ENCODE results near the gene RPS6KL1. TPM values are rescaled to one million over a fixed set of nuclear protein-coding genes. Genes with fewer than 3 reads are reported as not detected.

Gene RPS6KL1
- total RNA-seq, 1 experiment from 2014 or later: 9.8 TPM

DNA sequence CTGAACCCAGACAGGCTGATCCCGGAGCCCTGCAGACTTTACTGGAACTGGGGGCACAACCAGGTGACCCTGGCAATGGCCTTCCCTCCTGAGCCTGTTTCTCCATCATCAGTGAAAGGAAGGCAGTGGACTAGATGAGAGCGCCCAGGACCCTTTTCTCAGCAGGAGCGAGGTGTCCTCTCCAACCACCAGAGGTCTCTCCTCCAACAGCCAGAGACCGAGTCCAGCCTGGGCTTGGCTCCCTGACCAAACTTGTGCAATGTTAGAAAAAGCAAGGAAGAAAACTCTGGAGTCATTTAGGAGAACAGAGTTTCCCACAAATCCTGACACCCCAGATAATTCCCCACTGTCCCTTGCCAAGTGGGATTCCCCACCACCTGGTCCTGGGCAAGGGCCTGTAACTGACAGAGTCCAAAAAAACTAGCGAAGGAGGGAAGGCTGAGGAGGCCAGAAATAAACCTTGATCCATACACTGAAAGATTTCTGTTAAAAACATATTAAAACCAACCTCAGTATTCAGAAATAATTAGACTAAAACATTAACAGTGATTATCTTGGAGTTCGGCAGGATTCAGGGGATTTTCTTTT lies 9.0 kb downstream of the RPS6KL1 start:
- intact Hi-C loops (cut with micrococcal nuclease; ENCODE audit: unreplicated experiment): loop anchor here (1.0 to 2.0 kb wide), 2 partner anchors 174 to 389 kb away; no protein-coding TSS in a partner anchor
- POLR2A ChIA-PET: no interaction called here

DNA sequence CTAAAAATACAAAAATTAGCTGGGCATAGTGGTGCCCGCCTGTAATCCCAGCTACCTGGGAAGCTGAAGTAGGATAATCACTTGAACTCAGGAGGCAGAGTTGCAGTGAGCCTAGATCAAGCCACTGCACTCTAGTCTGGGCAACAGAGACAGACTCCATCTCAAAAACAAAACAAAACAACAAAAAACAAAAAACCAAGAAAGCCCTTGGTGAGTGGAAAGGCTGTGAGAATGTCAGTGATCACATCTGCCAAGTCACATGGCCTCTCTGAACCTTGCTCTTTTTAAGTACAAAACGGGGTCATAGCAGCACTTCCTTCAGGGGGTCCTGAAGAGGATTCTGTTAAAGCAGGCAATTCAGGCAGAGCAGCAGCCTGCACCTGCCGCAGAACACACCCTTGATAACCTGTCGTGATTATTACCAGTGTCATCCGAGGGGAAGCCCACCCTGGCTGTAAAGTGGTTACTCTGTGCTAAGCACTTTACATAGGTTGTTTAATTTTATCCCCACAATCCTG lies 9.6 kb downstream of the RPS6KL1 start:
- Mint-ChIP-seq H3K27me3 (ENCODE audit: insufficient read depth, unreplicated experiment) (no peaks in the 10 kb centered on the region), H3K36me3 (ENCODE audit: insufficient read depth, unreplicated experiment) (peaks cover 4% of the 10 kb centered on the region), H3K4me1 (ENCODE audit: low read depth, unreplicated experiment) (no peaks in the 10 kb centered on the region), H3K4me3 (ENCODE audit: unreplicated experiment) (no peak overlapping the region), H3K9me3 (ENCODE audit: unreplicated experiment) (no peaks in the 10 kb centered on the region), H3K27ac (ENCODE audit: unreplicated experiment) (no peak overlapping the region)
- no peaks in the 10 kb centered on the region for H3K36me3 ChIP-seq (ENCODE audit: control insufficient read depth, insufficient read depth, low read length)
- H3K9me3 ChIP-seq: no peaks in the 10 kb centered on the region
- no peaks in the 10 kb centered on the region for H3K4me1 ChIP-seq
- TF ChIP-seq, protein P1, sequence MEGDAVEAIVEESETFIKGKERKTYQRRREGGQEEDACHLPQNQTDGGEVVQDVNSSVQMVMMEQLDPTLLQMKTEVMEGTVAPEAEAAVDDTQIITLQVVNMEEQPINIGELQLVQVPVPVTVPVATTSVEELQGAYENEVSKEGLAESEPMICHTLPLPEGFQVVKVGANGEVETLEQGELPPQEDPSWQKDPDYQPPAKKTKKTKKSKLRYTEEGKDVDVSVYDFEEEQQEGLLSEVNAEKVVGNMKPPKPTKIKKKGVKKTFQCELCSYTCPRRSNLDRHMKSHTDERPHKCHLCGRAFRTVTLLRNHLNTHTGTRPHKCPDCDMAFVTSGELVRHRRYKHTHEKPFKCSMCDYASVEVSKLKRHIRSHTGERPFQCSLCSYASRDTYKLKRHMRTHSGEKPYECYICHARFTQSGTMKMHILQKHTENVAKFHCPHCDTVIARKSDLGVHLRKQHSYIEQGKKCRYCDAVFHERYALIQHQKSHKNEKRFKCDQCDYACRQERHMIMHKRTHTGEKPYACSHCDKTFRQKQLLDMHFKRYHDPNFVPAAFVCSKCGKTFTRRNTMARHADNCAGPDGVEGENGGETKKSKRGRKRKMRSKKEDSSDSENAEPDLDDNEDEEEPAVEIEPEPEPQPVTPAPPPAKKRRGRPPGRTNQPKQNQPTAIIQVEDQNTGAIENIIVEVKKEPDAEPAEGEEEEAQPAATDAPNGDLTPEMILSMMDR (IDR thresholded peaks at IDR 0.05; ENCODE audit: insufficient read depth in 1 of 2, low read depth in 1 of 2, low read length in 1 of 2, severe bottlenecking in 1 of 2, unreplicated experiment in 1 of 2): no peak
- no peaks in the 10 kb centered on the region for H3K27me3 ChIP-seq (replicated peaks; ENCODE audit: control insufficient read depth, insufficient read depth, low read length)
- no TSS peak for BruUV-seq (replicated peaks)
- intact Hi-C loops (cut with micrococcal nuclease; ENCODE audit: unreplicated experiment): no loop called here
- DNase-seq: no peak
- POLR2A ChIA-PET: no interaction called here
- H3K4me3 ChIP-seq (ENCODE audit: low read depth, low read length): no peak overlapping the region
- CTCF ChIA-PET: no interaction called here

More for the DNA sequence above, 9.0 kb downstream of the RPS6KL1 start:
- DNase-seq: peak; percentile 74
- Histone ChIP-seq H3K9me3 (no peaks in the 10 kb centered on the region), H3K27me3 (replicated peaks; ENCODE audit: control insufficient read depth, insufficient read depth, low read length) (no peaks in the 10 kb centered on the region), H3K4me1 (no peaks in the 10 kb centered on the region), H3K4me3 (ENCODE audit: low read depth, low read length) (no peak overlapping the region), H3K36me3 (ENCODE audit: control insufficient read depth, insufficient read depth, low read length) (no peaks in the 10 kb centered on the region)
- Mint-ChIP-seq H3K4me1 (ENCODE audit: low read depth, unreplicated experiment) (no peaks in the 10 kb centered on the region), H3K27ac (ENCODE audit: unreplicated experiment) (no peak overlapping the region), H3K4me3 (ENCODE audit: unreplicated experiment) (no peak overlapping the region), H3K9me3 (ENCODE audit: unreplicated experiment) (no peaks in the 10 kb centered on the region), H3K27me3 (ENCODE audit: insufficient read depth, unreplicated experiment) (no peaks in the 10 kb centered on the region), H3K36me3 (ENCODE audit: insufficient read depth, unreplicated experiment) (peaks cover 4% of the 10 kb centered on the region)
- CTCF ChIA-PET: no interaction called here
- no TSS peak for BruUV-seq (replicated peaks)
- TF ChIP-seq, protein P1 (IDR thresholded peaks at IDR 0.05; ENCODE audit: insufficient read depth in 1 of 2, low read depth in 1 of 2, low read length in 1 of 2, severe bottlenecking in 1 of 2, unreplicated experiment in 1 of 2): peak; percentile 67 to 87

DNA sequence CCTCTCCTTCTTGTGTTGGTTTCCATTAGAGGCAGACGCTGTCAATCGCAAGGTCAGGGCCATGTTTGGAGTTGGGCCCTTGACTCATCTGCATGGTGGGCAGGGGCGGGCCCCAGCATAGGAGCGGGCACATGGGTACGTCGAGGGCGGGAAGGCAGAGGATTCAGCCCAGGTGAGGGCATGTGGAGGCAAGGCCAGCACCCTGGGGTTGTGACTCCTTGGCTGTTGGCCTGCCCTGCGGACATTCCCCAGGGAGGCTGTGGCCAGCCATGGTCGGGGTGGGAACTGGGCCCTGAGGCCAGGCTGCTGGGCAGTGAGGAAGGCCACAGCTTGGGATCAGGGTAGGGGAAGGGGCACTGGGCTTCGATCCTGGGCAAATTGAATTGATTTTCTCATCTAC lies 10.3 kb downstream of the RPS6KL1 start:
- no peaks in the 10 kb centered on the region for H3K36me3 ChIP-seq (ENCODE audit: control insufficient read depth, insufficient read depth, low read length)
- no peak overlapping the region for H3K4me3 Mint-ChIP-seq (ENCODE audit: unreplicated experiment)
- no peaks in the 10 kb centered on the region for H3K9me3 Mint-ChIP-seq (ENCODE audit: unreplicated experiment)
- TF ChIP-seq, protein P1 (IDR thresholded peaks at IDR 0.05; ENCODE audit: insufficient read depth in 1 of 2, low read depth in 1 of 2, low read length in 1 of 2, severe bottlenecking in 1 of 2, unreplicated experiment in 1 of 2): no peak
- intact Hi-C loops (cut with micrococcal nuclease; ENCODE audit: unreplicated experiment): no loop called here
- BruUV-seq (replicated peaks): no TSS peak
- POLR2A ChIA-PET: no interaction called here
- H3K36me3 Mint-ChIP-seq (ENCODE audit: insufficient read depth, unreplicated experiment): peaks cover 4% of the 10 kb centered on the region
- H3K9me3 ChIP-seq: no peaks in the 10 kb centered on the region
- DNase-seq: no peak
- no peaks in the 10 kb centered on the region for H3K4me1 ChIP-seq
- no peak overlapping the region for H3K4me3 ChIP-seq (ENCODE audit: low read depth, low read length)
- H3K4me1 Mint-ChIP-seq (ENCODE audit: low read depth, unreplicated experiment): no peaks in the 10 kb centered on the region
- no peaks in the 10 kb centered on the region for H3K27me3 Mint-ChIP-seq (ENCODE audit: insufficient read depth, unreplicated experiment)
- no peaks in the 10 kb centered on the region for H3K27me3 ChIP-seq (replicated peaks; ENCODE audit: control insufficient read depth, insufficient read depth, low read length)
- CTCF ChIA-PET: interaction anchor here (1.8 kb wide), 1 partner anchor 176 kb away, joined by 7 read pairs; no protein-coding TSS in a partner anchor
- H3K27ac Mint-ChIP-seq (ENCODE audit: unreplicated experiment): no peak overlapping the region
